ENCODE results near the gene CHRNA4.
"Not testable (repeated sequence)": the region's sequence is repeated elsewhere in the genome, so short reads cannot be mapped to it uniquely, and the experiment has no call there.

Gene CHRNA4

GRCh38 chr20:63310265-63310991, 50.7 kb downstream of the CHRNA4 start:
- TF ChIP-seq CTCF (IDR thresholded peaks at IDR 0.05; ENCODE audit: control insufficient read depth, extremely low read depth, insufficient read depth), result no peak
- DNase-seq (ENCODE audit: low read depth), result no peak
- H3K4me3 ChIP-seq (ENCODE audit: low read depth, low read length), result no peak overlapping the region

- no peak overlapping the region for H3K4me3 ChIP-seq (ENCODE audit: low read depth, low read length)
- peak; percentile 90 for TF ChIP-seq CTCF (IDR thresholded peaks at IDR 0.05; ENCODE audit: control insufficient read depth, extremely low read depth, insufficient read depth)
- no peak for DNase-seq (ENCODE audit: low read depth)
Observed at GRCh38 chr20:63309261-63310071, 51.7 kb downstream of the CHRNA4 start.

GRCh38 chr20:63308218-63308911, 52.8 kb downstream of the CHRNA4 start:
- DNase-seq (ENCODE audit: low read depth), result no peak
- no peak for TF ChIP-seq CTCF (IDR thresholded peaks at IDR 0.05; ENCODE audit: control insufficient read depth, extremely low read depth, insufficient read depth)
- no peak overlapping the region for H3K4me3 ChIP-seq (ENCODE audit: low read depth, low read length)

GRCh38 chr20:63307538-63308217, 53.5 kb downstream of the CHRNA4 start:
- TF ChIP-seq CTCF (IDR thresholded peaks at IDR 0.05; ENCODE audit: control insufficient read depth, extremely low read depth, insufficient read depth), result no peak
- H3K4me3 ChIP-seq (ENCODE audit: low read depth, low read length), result no peak overlapping the region
- no peak for DNase-seq (ENCODE audit: low read depth)

GRCh38 chr20:63306673-63307537, 54.2 kb downstream of the CHRNA4 start:
- TF ChIP-seq CTCF (IDR thresholded peaks at IDR 0.05; ENCODE audit: control insufficient read depth, extremely low read depth, insufficient read depth), result no peak
- no peak for DNase-seq (ENCODE audit: low read depth)
- no peak overlapping the region for H3K4me3 ChIP-seq (ENCODE audit: low read depth, low read length)

GRCh38 chr20:63305933-63306672, 55.0 kb downstream of the CHRNA4 start:
- H3K4me3 ChIP-seq (ENCODE audit: low read depth, low read length); DNase-seq (ENCODE audit: low read depth): not testable (repeated sequence)

Measured in LNCaP clone FGC (cell line).